NK-92 (cell line): Measurements from ENCODE around the gene STS.

ENCODE experiments used
- DNase-seq: peaks from one replicate; lab custom pipeline; 2025; ENCODE audit not compliant: unreplicated experiment; lab: John Stamatoyannopoulos, UW

STS gene

GRCh38 chrX:7139202-7140081, 8.1 kb upstream of the STS start:
- no peak for DNase-seq

- no peak for DNase-seq
Measured at GRCh38 chrX:7143076-7143475, 4.4 kb upstream of the STS start.

- DNase-seq, result no peak
Measured at GRCh38 chrX:7143941-7144525, 3.5 kb upstream of the STS start.

- DNase-seq, result no peak
Measured at GRCh38 chrX:7145454-7145853, 2.1 kb upstream of the STS start.

GRCh38 chrX:7146020-7146702, 1.4 kb upstream of the STS start:
- DNase-seq, result no peak

- DNase-seq, result no peak
Measured at GRCh38 chrX:7146703-7147412, 654 bp upstream of the STS start.

GRCh38 chrX:7147978-7148854, 704 bp downstream of the STS start, which contains the start of gene PUDP:
Gene PUDP, minus strand, starts transcription at chrX:7148153. Its CDS starts 40 bp downstream, at chrX:7148113.
- DNase-seq, result peak; percentile 19

- no peak for DNase-seq
Measured at GRCh38 chrX:7149411-7149810, 1.9 kb downstream of the STS start.

- DNase-seq, result no peak
Measured at GRCh38 chrX:7153231-7153630, 5.7 kb downstream of the STS start.

GRCh38 chrX:7154041-7154597, 6.6 kb downstream of the STS start:
- DNase-seq, result no peak

- DNase-seq, result no peak
Measured at GRCh38 chrX:7155163-7155562, 7.7 kb downstream of the STS start.

GRCh38 chrX:7156879-7157278, 9.4 kb downstream of the STS start:
- no peak for DNase-seq

GRCh38 chrX:7158468-7158990, 11.0 kb downstream of the STS start:
- DNase-seq, result no peak

- DNase-seq, result no peak
Measured at GRCh38 chrX:7159149-7159861, 11.8 kb downstream of the STS start.

GRCh38 chrX:7163146-7163677, 15.7 kb downstream of the STS start:
- no peak for DNase-seq

- DNase-seq, result no peak
Measured at GRCh38 chrX:7164174-7164573, 16.7 kb downstream of the STS start.

- DNase-seq, result no peak
Measured at GRCh38 chrX:7168371-7168770, 20.9 kb downstream of the STS start.

GRCh38 chrX:7169627-7170026, 22.1 kb downstream of the STS start:
- no peak for DNase-seq

GRCh38 chrX:7170898-7171297, 23.4 kb downstream of the STS start:
- no peak for DNase-seq
